WERI-Rb-1 (cell line): ENCODE measurements around the gene AP3S2.

Experiments
- DNase-seq: peaks from one replicate; pipeline ENCODE4 v3.0.0-alpha.2; 2020
- H3K27ac ChIP-seq: fragments of 250-450 bp; sonication (Bioruptor Pico); 2 replicates; pipeline ENCODE4 v1.5.1; 2020; ENCODE audit warnings: mild to moderate bottlenecking, moderate library complexity
- H3K27me3 ChIP-seq: fragments of 250-450 bp; sonication (Bioruptor Pico); 2 replicates; pipeline ENCODE4 v1.5.1; 2021; ENCODE audit warnings: mild to moderate bottlenecking, low read depth, moderate library complexity; ENCODE audit not compliant: insufficient read depth, severe bottlenecking
- H3K36me3 ChIP-seq: fragments of 250-450 bp; sonication (Bioruptor Pico); 2 replicates; pipeline ENCODE4 v1.5.1; 2020; ENCODE audit warnings: mild to moderate bottlenecking, moderate library complexity
- H3K4me3 ChIP-seq: 2 replicates; pipeline ENCODE4 v1.5.1; 2011; ENCODE audit warnings: low read depth, mild to moderate bottlenecking, control low read depth, low read length
- H3K9me3 ChIP-seq: fragments of 250-450 bp; sonication (Bioruptor Pico); 2 replicates; pipeline ENCODE4 v1.5.1; 2021; ENCODE audit warnings: mild to moderate bottlenecking, moderate library complexity; ENCODE audit not compliant: severe bottlenecking
- CTCF ChIP-seq: IDR thresholded peaks from 2 replicates; pipeline ENCODE4 v1.5.1; 2011; ENCODE audit warnings: low read depth, mild to moderate bottlenecking, control low read depth, inconsistent platforms, low read length

AP3S2 gene

GRCh38 chr15:89851673-89852341 lies 42.0 kb downstream of the AP3S2 start:
- TF ChIP-seq CTCF: no peak
- DNase-seq: no peak

DNA sequence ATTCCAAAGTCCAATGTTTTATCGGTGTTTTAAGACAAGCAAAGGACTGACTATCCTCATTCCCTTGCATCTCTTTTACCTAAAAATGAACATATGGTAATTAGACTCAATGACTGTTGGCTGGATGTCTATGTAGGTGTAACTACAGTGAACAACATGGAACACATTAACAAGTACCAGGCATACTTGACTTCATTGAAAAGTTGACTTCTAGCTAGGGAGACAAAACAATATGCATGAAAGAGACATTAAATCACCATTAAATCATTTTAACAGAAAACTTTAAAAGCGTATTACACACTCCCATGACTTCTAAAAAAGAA lies 44.9 kb downstream of the AP3S2 start:
- no peak for DNase-seq
- H3K27ac ChIP-seq: no peak overlapping the region
- H3K4me3 ChIP-seq: no peak overlapping the region
- H3K27me3 ChIP-seq: no peaks in the 10 kb centered on the region
- H3K9me3 ChIP-seq: no peaks in the 10 kb centered on the region
- H3K36me3 ChIP-seq: peaks cover 12% of the 10 kb centered on the region
- no peak for TF ChIP-seq CTCF

More at GRCh38 chr15:89851673-89852341, 42.0 kb downstream of the AP3S2 start:
- Histone ChIP-seq H3K27ac (no peak overlapping the region), H3K27me3 (no peaks in the 10 kb centered on the region), H3K4me3 (no peak overlapping the region), H3K36me3 (peaks cover 12% of the 10 kb centered on the region), H3K9me3 (no peaks in the 10 kb centered on the region)

- H3K36me3 ChIP-seq: peaks cover 10% of the 10 kb centered on the region
- no peak for TF ChIP-seq CTCF
- H3K9me3 ChIP-seq: no peaks in the 10 kb centered on the region
- H3K27ac ChIP-seq: no peak overlapping the region
- no peak overlapping the region for H3K4me3 ChIP-seq
- no peaks in the 10 kb centered on the region for H3K27me3 ChIP-seq
- DNase-seq: no peak
Observed at GRCh38 chr15:89847101-89847500, 46.7 kb downstream of the AP3S2 start.

- H3K27me3 ChIP-seq: no peaks in the 10 kb centered on the region
- peaks cover 5% of the 10 kb centered on the region for H3K36me3 ChIP-seq
- no peak for TF ChIP-seq CTCF
- no peaks in the 10 kb centered on the region for H3K9me3 ChIP-seq
- DNase-seq: no peak
- no peak overlapping the region for H3K27ac ChIP-seq
- no peak overlapping the region for H3K4me3 ChIP-seq
Observed at GRCh38 chr15:89845305-89845893, 48.4 kb downstream of the AP3S2 start.

DNA sequence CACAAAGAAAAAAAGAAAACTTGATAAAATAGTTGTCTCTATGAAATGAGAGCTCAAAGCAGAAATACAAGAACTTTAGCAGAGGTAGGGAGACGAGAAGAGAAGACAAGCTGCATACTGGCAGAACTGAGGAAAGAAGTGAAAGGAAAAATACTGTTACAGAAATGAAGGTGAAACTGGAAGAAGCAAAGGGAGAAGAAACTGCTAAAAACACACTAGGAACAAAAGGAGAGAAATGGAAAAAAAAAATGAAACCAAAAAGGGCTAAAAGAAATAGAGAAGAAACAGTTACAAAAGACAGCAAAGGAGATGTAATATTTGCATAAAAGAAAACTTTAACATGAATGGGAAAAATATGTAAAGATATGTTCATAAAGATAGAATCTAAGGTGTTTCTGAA lies 51.8 kb downstream of the AP3S2 start:
- no peak for TF ChIP-seq CTCF
- Histone ChIP-seq H3K36me3 (peaks cover 7% of the 10 kb centered on the region; the same call in 1 of the 2 replicates), H3K27me3 (no peaks in the 10 kb centered on the region), H3K4me3 (no peak overlapping the region), H3K9me3 (no peaks in the 10 kb centered on the region), H3K27ac (no peak overlapping the region)
- no peak for DNase-seq

DNA sequence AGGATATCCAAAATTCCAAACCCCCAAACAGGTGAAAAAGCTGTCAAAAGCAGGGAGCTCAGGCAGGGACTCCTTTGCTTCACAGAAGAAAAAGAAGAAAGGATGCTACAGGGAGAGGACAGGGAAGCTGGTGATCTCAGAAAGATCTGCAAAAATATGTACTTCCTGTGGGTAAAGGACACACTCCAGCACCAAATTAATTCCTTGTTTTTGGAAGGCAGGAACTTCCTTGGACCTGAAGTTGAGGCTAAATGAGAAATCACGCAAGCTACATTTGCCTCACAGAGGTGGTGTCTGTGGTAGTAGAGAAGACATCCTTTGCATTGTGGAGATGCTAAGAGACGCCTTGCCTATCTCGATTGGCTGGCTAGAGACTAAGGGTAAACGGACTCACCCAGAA lies 52.5 kb downstream of the AP3S2 start:
- DNase-seq: no peak
- peaks cover 11% of the 10 kb centered on the region; the same call in 1 of the 2 replicates for H3K36me3 ChIP-seq

More for the DNA sequence above, 52.5 kb downstream of the AP3S2 start:
- Histone ChIP-seq H3K27ac (no peak overlapping the region), H3K9me3 (no peaks in the 10 kb centered on the region), H3K4me3 (no peak overlapping the region), H3K27me3 (no peaks in the 10 kb centered on the region)
- no peak for TF ChIP-seq CTCF
